ENCODE data around the gene IQCE. TPM values are rescaled to one million over a fixed set of nuclear protein-coding genes. Genes with fewer than 3 reads are reported as not detected.

Gene IQCE
- total RNA-seq, 3 donors from 2014 or later (not counting 1 experiment from before 2014, with no cell fraction given), result 9.6 to 13.5 (median 11.3) TPM

DNA sequence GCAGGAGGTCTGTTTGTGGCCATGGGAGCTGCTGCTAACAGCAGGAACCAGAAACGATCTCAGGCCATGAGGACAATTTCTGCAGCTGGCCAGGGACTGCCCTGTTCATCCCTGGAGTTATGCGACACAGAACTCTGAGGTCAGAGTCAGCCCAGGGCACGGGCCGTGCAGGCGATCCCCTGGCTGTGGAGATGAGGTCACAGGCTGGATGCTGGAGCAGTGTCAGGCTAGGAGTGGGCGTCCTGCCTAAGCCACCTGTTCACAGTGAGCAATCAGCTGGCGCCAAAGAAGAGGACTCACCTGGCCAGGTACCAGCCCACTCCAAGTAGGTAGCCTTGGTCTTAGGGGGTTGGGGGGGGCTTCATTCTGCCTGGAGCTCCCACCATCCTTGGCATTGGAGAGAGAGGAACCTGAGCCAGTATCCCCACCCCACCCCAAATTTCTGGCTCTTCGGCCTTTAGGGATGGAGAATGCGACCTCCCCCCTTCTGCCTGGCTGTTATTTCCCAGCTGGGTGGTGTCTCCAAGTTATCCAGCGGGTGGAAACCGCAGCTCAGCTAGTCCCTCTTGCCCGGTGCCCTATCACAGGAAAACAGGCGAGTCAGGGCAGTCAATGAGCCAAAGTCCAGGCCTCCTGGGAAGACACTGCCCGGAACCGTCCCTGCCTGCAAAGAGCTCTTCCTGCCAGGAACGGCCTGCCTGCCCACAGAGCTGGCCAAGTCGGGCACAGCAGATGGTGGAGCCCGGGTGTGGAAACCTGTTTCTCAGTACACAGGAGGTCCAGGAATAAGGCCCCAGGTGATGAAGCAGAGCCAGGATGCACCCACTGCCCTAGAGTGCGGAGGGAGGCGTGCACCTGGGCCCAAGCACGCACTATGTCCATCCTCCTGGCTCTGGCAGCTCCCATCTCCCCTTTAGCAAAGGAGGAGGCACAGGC lies 71.2 kb downstream of the IQCE start:
- H3K4me1 ChIP-seq (ENCODE audit: control insufficient read depth, insufficient read depth, low read length), result peaks cover 29% of the 10 kb centered on the region
- Mint-ChIP-seq H3K27me3 (ENCODE audit: low read depth in 2 of 2) (no peaks in the 10 kb centered on the region), H3K4me1 (peaks cover 10 to 28% of the 10 kb centered on the region in 2 donors), H3K27ac (no peak overlapping the region), H3K9me3 (no peaks in the 10 kb centered on the region), H3K36me3 (no peaks in the 10 kb centered on the region), H3K4me3 (no peak overlapping the region)
- TF ChIP-seq, protein P1, sequence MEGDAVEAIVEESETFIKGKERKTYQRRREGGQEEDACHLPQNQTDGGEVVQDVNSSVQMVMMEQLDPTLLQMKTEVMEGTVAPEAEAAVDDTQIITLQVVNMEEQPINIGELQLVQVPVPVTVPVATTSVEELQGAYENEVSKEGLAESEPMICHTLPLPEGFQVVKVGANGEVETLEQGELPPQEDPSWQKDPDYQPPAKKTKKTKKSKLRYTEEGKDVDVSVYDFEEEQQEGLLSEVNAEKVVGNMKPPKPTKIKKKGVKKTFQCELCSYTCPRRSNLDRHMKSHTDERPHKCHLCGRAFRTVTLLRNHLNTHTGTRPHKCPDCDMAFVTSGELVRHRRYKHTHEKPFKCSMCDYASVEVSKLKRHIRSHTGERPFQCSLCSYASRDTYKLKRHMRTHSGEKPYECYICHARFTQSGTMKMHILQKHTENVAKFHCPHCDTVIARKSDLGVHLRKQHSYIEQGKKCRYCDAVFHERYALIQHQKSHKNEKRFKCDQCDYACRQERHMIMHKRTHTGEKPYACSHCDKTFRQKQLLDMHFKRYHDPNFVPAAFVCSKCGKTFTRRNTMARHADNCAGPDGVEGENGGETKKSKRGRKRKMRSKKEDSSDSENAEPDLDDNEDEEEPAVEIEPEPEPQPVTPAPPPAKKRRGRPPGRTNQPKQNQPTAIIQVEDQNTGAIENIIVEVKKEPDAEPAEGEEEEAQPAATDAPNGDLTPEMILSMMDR (IDR thresholded peaks at IDR 0.05), result no peak
- H3K36me3 ChIP-seq (ENCODE audit: control insufficient read depth, insufficient read depth, low read length), result no peaks in the 10 kb centered on the region
- no peak for ATAC-seq
- no peaks in the 10 kb centered on the region for H3K9me3 ChIP-seq (ENCODE audit: control insufficient read depth, insufficient read depth, low read length)
- intact Hi-C loops (cut with micrococcal nuclease), result loop anchor here (5.0 kb wide), 1 partner anchor 108 kb away; no protein-coding TSS in a partner anchor
- no peak overlapping the region for H3K27ac ChIP-seq (ENCODE audit: low read length)
- WGBS (ENCODE audit: insufficient coverage), result 88% methylated on average over 21 of the region's 21 CpGs
- no peak for DNase-seq
- no peaks in the 10 kb centered on the region for H3K27me3 ChIP-seq (ENCODE audit: control insufficient read depth, insufficient read depth, low read length)
- no peak overlapping the region for H3K4me3 ChIP-seq (ENCODE audit: low read length)

DNA sequence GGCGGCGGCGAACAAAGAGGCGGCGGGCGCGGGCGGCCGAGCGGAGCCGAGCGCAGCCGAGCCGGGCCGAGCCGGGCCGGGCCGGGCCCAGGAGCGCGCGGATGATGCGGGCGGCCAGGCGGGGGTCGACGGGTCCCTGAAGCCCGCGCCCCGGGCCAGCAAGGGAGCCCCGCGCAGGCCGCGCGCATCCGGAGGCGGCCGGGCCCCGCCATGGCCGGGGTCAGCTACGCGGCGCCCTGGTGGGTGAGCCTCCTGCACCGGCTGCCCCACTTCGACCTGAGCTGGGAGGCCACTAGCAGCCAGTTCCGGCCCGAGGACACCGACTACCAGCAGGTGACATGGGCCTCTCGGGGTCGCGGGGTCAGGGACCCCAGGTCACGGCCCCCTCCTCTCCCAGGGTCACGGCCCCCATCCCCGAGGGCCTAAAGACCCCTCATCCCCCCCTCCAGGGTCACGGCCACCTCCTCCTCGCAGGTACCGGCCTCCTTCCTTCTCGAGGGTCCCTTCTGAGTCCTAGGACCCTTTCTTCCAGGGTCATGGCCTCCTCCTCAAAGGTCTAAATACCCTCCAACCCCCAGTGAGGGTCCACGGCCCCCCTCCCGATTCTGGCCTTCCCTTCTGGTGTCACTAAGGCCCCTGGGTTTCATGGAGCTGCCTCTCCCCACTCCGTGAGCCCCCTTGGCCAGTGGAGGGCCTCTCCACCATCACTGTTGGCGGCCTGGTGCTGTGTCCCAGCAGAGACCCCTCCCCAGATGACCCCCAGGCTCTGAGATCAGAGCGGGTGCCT lies 73.4 kb downstream of the IQCE start, which contains the start of gene TTYH3:
TSS of gene TTYH3 (plus strand) at position 41 of the 787 bp plus-strand sequence. CDS start at position 211, 170 bp downstream.
- TF ChIP-seq, protein P1 (IDR thresholded peaks at IDR 0.05), result no peak
- Histone ChIP-seq H3K27ac (ENCODE audit: low read length) (peak within 1 kb of the TSS; percentile 53), H3K4me3 (ENCODE audit: low read length) (peak within 1 kb of the TSS; percentile 51), H3K27me3 (ENCODE audit: control insufficient read depth, insufficient read depth, low read length) (no peaks in the 10 kb centered on the region), H3K4me1 (ENCODE audit: control insufficient read depth, insufficient read depth, low read length) (peaks cover 38% of the 10 kb centered on the region), H3K9me3 (ENCODE audit: control insufficient read depth, insufficient read depth, low read length) (no peaks in the 10 kb centered on the region), H3K36me3 (ENCODE audit: control insufficient read depth, insufficient read depth, low read length) (no peaks in the 10 kb centered on the region)
- intact Hi-C loops (cut with micrococcal nuclease), result loop anchor here (1.0 to 5.0 kb wide), 2 partner anchors 77 to 110 kb away; partner anchors contain the start of gene BRAT1
- Mint-ChIP-seq H3K36me3 (no peaks in the 10 kb centered on the region), H3K9me3 (no peaks in the 10 kb centered on the region), H3K4me1 (peaks cover 10 to 34% of the 10 kb centered on the region in 2 donors), H3K4me3 (peak within 1 kb of the TSS; percentile 93), H3K27me3 (ENCODE audit: low read depth in 2 of 2) (no peaks in the 10 kb centered on the region), H3K27ac (peak within 1 kb of the TSS; percentile 72 to 92)
- WGBS (ENCODE audit: insufficient coverage), result under 1% methylated on average over 62 of the region's 62 CpGs
- ATAC-seq, result peak; percentile 8 to 21 (median 17)
- DNase-seq, result peak in 1 of 2 donors; percentile 52

DNA sequence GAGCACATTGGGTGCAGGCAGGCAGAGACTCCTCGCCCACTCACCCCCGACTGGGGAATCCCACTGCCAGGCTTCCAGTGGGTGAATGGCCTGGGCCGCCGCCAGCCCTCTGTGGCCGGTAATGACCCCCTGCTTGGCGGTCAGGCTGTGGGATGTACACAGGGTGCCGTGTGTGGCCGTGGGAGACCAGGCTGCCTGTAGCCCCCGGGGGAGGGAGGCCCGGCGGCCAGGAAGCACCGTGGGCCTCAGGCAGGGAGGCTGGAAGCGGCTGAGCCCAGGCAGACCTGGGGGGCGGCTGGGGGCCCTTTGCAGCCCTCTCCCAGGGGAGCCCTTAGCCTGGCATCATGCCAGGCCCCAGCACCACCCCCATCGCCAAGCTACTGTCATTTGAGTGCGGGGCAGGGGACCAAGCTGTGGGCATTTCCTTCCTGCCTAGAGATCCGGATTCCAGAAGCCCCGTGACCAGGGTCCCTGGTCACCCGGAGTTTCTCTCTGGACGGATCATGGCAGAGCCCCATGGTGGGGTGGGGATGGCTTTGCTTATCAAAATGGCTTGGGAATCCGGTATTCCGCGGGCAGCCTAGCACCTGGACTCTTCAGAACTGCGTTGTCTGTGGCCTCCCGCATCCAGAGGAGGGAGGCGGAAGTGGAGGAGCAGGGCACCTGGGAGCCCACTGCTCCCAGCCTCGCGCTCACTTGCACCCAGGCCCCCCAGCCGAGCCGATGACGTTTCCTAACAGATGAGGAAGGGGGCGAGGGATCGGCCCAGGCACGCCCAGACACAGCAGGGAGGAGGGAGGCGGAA lies 74.2 kb downstream of the IQCE start:
- H3K4me3 Mint-ChIP-seq, result peak overlapping the region; percentile 93
- 5% methylated on average over 35 of the region's 35 CpGs for WGBS (ENCODE audit: insufficient coverage)
- Histone ChIP-seq H3K27ac (ENCODE audit: low read length) (peak overlapping the region; percentile 53), H3K27me3 (ENCODE audit: control insufficient read depth, insufficient read depth, low read length) (no peaks in the 10 kb centered on the region), H3K9me3 (ENCODE audit: control insufficient read depth, insufficient read depth, low read length) (no peaks in the 10 kb centered on the region), H3K4me1 (ENCODE audit: control insufficient read depth, insufficient read depth, low read length) (peaks cover 46% of the 10 kb centered on the region), H3K4me3 (ENCODE audit: low read length) (peak overlapping the region; percentile 51), H3K36me3 (ENCODE audit: control insufficient read depth, insufficient read depth, low read length) (no peaks in the 10 kb centered on the region)
- peak in 1 of 3 donors; percentile 2 for ATAC-seq
- no peaks in the 10 kb centered on the region for H3K36me3 Mint-ChIP-seq
- TF ChIP-seq, protein P1 (IDR thresholded peaks at IDR 0.05), result no peak
- no peaks in the 10 kb centered on the region for H3K9me3 Mint-ChIP-seq
- peaks cover 10 to 34% of the 10 kb centered on the region in 2 donors for H3K4me1 Mint-ChIP-seq
- peak; percentile 44 to 52 for DNase-seq
- intact Hi-C loops (cut with micrococcal nuclease), result loop anchor here (5.0 kb wide), 1 partner anchor 111 kb away; no protein-coding TSS in a partner anchor
- H3K27me3 Mint-ChIP-seq (ENCODE audit: low read depth in 2 of 2), result no peaks in the 10 kb centered on the region
- H3K27ac Mint-ChIP-seq, result peak overlapping the region; percentile 72 to 92

Data from natural killer cell (primary cell).